Measurements from ENCODE around the gene PARN. TPM values are rescaled to one million over a fixed set of nuclear protein-coding genes. Genes with fewer than 3 reads are reported as not detected.

Gene PARN
- total and polyA plus RNA-seq, 2 experiments from 2014 or later, result 32.5 to 61.3 TPM

DNA sequence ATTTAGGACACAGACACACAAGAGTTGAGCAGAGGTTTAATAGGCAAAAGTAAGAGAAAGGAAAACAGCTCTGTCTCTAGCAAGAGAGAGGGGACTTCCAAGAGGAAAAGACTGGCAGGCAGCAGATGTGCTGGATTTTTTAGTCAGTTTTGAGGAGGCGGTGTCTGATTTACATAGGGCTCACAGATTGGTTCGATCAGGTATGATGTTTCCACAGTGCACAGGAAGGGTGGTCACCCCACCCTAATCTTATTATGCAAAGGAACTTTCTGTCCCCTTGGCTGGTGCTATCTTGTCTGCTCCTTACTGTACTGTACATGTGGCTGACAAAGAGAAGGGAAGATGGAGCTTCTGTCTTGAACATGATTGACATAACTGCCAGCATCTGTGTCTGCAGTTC is 28.0 kb upstream of the PARN start:
- H3K9me2 ChIP-seq (ENCODE audit: insufficient read depth), result no peaks in the 10 kb centered on the region
- H3K9me3 Mint-ChIP-seq, result no peaks in the 10 kb centered on the region
- no peak overlapping the region for H3K4me3 ChIP-seq
- peaks cover 55% of the 10 kb centered on the region for H3K36me3 Mint-ChIP-seq (ENCODE audit: low read depth)
- H3K27ac ChIP-seq (ENCODE audit: low read depth), result no peak overlapping the region
- H3K79me2 ChIP-seq (replicated peaks; ENCODE audit: insufficient read depth), result no peaks in the 10 kb centered on the region
- H3K36me3 ChIP-seq (ENCODE audit: insufficient read depth), result peaks cover 48% of the 10 kb centered on the region
- H3K27ac Mint-ChIP-seq, result no peak overlapping the region; the same call in 1 of the 2 replicates
- 0 out of 2 replicates have a peak, but pooled peaks cover 6% of the 10 kb centered on the region for H4K20me1 ChIP-seq (replicated peaks; ENCODE audit: insufficient read depth)
- no peaks in the 10 kb centered on the region for H3K27me3 ChIP-seq (ENCODE audit: insufficient read depth)
- no peaks in the 10 kb centered on the region for H3K4me1 ChIP-seq (ENCODE audit: insufficient read depth)
- H3K27me3 Mint-ChIP-seq (ENCODE audit: insufficient read depth, low read depth, poor library complexity), result no peaks in the 10 kb centered on the region
- no peak overlapping the region for H3K4me3 Mint-ChIP-seq
- no peak for ATAC-seq
- no peaks in the 10 kb centered on the region for H3K4me1 Mint-ChIP-seq
- no peak overlapping the region for H2AFZ ChIP-seq
- H3F3A ChIP-seq (replicated peaks; ENCODE audit: low read depth), result no peaks in the 10 kb centered on the region
- no peak for TF ChIP-seq CREB1 (CRISPR knock-in tag; IDR thresholded peaks at IDR 0.05; ENCODE audit: low read depth)
- TF ChIP-seq, protein P1, sequence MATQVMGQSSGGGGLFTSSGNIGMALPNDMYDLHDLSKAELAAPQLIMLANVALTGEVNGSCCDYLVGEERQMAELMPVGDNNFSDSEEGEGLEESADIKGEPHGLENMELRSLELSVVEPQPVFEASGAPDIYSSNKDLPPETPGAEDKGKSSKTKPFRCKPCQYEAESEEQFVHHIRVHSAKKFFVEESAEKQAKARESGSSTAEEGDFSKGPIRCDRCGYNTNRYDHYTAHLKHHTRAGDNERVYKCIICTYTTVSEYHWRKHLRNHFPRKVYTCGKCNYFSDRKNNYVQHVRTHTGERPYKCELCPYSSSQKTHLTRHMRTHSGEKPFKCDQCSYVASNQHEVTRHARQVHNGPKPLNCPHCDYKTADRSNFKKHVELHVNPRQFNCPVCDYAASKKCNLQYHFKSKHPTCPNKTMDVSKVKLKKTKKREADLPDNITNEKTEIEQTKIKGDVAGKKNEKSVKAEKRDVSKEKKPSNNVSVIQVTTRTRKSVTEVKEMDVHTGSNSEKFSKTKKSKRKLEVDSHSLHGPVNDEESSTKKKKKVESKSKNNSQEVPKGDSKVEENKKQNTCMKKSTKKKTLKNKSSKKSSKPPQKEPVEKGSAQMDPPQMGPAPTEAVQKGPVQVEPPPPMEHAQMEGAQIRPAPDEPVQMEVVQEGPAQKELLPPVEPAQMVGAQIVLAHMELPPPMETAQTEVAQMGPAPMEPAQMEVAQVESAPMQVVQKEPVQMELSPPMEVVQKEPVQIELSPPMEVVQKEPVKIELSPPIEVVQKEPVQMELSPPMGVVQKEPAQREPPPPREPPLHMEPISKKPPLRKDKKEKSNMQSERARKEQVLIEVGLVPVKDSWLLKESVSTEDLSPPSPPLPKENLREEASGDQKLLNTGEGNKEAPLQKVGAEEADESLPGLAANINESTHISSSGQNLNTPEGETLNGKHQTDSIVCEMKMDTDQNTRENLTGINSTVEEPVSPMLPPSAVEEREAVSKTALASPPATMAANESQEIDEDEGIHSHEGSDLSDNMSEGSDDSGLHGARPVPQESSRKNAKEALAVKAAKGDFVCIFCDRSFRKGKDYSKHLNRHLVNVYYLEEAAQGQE (IDR thresholded peaks at IDR 0.05; ENCODE audit: unreplicated experiment), result no peak
- DNase-seq (ENCODE audit: low spot score), result no peak
- H3K4me2 ChIP-seq, result no peak overlapping the region

DNA sequence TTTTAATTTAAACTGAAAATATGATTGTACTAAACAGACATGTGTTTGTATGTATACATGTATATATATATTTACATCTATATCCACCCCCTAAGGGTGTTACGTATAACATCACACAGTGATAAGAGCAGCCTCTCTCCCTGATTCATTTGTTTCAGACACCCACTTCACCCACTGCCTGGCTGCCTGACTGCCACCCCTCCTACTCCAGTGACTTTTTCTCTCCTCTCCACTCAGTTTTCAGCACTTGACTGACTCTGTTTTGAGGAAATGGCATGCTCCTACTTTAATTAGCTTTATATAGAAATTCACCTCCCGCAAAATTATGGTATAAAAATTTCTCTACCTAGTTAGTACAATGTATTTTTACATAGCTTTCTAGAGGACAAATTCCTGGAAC is 22.7 kb upstream of the PARN start:
- Mint-ChIP-seq H3K9me3 (no peaks in the 10 kb centered on the region), H3K4me1 (no peaks in the 10 kb centered on the region), H3K27ac (no peak overlapping the region), H3K36me3 (ENCODE audit: low read depth) (peaks cover 63% of the 10 kb centered on the region), H3K27me3 (ENCODE audit: insufficient read depth, low read depth, poor library complexity) (no peaks in the 10 kb centered on the region), H3K4me3 (no peak overlapping the region)
- 0 out of 2 replicates have a peak, but pooled peaks cover 2% of the 10 kb centered on the region for H3F3A ChIP-seq (replicated peaks; ENCODE audit: low read depth)
- peaks cover 12% of the 10 kb centered on the region for H3K79me2 ChIP-seq (replicated peaks; ENCODE audit: insufficient read depth)
- no peak overlapping the region for H3K4me3 ChIP-seq
- no peaks in the 10 kb centered on the region for H3K27me3 ChIP-seq (ENCODE audit: insufficient read depth)
- H2AFZ ChIP-seq, result no peak overlapping the region
- peaks cover 16% of the 10 kb centered on the region for H4K20me1 ChIP-seq (replicated peaks; ENCODE audit: insufficient read depth)
- ATAC-seq (no peak), DNase-seq (ENCODE audit: low spot score) (no peak)
- no peaks in the 10 kb centered on the region for H3K9me2 ChIP-seq (ENCODE audit: insufficient read depth)
- peaks cover 68% of the 10 kb centered on the region for H3K36me3 ChIP-seq (ENCODE audit: insufficient read depth)
- H3K4me1 ChIP-seq (ENCODE audit: insufficient read depth), result no peaks in the 10 kb centered on the region
- no peak overlapping the region for H3K27ac ChIP-seq (ENCODE audit: low read depth)
- H3K4me2 ChIP-seq, result no peak overlapping the region
- TF ChIP-seq JUNB (IDR thresholded peaks at IDR 0.05; ENCODE audit: unreplicated experiment), result no peak
- TF ChIP-seq, protein P2, sequence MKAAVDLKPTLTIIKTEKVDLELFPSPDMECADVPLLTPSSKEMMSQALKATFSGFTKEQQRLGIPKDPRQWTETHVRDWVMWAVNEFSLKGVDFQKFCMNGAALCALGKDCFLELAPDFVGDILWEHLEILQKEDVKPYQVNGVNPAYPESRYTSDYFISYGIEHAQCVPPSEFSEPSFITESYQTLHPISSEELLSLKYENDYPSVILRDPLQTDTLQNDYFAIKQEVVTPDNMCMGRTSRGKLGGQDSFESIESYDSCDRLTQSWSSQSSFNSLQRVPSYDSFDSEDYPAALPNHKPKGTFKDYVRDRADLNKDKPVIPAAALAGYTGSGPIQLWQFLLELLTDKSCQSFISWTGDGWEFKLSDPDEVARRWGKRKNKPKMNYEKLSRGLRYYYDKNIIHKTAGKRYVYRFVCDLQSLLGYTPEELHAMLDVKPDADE (IDR thresholded peaks at IDR 0.05), result no peak
- no peak for TF ChIP-seq POLR2AphosphoS5 (IDR thresholded peaks at IDR 0.05; ENCODE audit: low read depth)
- TF ChIP-seq, protein P3, sequence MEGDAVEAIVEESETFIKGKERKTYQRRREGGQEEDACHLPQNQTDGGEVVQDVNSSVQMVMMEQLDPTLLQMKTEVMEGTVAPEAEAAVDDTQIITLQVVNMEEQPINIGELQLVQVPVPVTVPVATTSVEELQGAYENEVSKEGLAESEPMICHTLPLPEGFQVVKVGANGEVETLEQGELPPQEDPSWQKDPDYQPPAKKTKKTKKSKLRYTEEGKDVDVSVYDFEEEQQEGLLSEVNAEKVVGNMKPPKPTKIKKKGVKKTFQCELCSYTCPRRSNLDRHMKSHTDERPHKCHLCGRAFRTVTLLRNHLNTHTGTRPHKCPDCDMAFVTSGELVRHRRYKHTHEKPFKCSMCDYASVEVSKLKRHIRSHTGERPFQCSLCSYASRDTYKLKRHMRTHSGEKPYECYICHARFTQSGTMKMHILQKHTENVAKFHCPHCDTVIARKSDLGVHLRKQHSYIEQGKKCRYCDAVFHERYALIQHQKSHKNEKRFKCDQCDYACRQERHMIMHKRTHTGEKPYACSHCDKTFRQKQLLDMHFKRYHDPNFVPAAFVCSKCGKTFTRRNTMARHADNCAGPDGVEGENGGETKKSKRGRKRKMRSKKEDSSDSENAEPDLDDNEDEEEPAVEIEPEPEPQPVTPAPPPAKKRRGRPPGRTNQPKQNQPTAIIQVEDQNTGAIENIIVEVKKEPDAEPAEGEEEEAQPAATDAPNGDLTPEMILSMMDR (conservative IDR thresholded peaks at IDR 0.05; ENCODE audit: low read depth in 2 of 2), result no peak
- TF ChIP-seq, protein P4, sequence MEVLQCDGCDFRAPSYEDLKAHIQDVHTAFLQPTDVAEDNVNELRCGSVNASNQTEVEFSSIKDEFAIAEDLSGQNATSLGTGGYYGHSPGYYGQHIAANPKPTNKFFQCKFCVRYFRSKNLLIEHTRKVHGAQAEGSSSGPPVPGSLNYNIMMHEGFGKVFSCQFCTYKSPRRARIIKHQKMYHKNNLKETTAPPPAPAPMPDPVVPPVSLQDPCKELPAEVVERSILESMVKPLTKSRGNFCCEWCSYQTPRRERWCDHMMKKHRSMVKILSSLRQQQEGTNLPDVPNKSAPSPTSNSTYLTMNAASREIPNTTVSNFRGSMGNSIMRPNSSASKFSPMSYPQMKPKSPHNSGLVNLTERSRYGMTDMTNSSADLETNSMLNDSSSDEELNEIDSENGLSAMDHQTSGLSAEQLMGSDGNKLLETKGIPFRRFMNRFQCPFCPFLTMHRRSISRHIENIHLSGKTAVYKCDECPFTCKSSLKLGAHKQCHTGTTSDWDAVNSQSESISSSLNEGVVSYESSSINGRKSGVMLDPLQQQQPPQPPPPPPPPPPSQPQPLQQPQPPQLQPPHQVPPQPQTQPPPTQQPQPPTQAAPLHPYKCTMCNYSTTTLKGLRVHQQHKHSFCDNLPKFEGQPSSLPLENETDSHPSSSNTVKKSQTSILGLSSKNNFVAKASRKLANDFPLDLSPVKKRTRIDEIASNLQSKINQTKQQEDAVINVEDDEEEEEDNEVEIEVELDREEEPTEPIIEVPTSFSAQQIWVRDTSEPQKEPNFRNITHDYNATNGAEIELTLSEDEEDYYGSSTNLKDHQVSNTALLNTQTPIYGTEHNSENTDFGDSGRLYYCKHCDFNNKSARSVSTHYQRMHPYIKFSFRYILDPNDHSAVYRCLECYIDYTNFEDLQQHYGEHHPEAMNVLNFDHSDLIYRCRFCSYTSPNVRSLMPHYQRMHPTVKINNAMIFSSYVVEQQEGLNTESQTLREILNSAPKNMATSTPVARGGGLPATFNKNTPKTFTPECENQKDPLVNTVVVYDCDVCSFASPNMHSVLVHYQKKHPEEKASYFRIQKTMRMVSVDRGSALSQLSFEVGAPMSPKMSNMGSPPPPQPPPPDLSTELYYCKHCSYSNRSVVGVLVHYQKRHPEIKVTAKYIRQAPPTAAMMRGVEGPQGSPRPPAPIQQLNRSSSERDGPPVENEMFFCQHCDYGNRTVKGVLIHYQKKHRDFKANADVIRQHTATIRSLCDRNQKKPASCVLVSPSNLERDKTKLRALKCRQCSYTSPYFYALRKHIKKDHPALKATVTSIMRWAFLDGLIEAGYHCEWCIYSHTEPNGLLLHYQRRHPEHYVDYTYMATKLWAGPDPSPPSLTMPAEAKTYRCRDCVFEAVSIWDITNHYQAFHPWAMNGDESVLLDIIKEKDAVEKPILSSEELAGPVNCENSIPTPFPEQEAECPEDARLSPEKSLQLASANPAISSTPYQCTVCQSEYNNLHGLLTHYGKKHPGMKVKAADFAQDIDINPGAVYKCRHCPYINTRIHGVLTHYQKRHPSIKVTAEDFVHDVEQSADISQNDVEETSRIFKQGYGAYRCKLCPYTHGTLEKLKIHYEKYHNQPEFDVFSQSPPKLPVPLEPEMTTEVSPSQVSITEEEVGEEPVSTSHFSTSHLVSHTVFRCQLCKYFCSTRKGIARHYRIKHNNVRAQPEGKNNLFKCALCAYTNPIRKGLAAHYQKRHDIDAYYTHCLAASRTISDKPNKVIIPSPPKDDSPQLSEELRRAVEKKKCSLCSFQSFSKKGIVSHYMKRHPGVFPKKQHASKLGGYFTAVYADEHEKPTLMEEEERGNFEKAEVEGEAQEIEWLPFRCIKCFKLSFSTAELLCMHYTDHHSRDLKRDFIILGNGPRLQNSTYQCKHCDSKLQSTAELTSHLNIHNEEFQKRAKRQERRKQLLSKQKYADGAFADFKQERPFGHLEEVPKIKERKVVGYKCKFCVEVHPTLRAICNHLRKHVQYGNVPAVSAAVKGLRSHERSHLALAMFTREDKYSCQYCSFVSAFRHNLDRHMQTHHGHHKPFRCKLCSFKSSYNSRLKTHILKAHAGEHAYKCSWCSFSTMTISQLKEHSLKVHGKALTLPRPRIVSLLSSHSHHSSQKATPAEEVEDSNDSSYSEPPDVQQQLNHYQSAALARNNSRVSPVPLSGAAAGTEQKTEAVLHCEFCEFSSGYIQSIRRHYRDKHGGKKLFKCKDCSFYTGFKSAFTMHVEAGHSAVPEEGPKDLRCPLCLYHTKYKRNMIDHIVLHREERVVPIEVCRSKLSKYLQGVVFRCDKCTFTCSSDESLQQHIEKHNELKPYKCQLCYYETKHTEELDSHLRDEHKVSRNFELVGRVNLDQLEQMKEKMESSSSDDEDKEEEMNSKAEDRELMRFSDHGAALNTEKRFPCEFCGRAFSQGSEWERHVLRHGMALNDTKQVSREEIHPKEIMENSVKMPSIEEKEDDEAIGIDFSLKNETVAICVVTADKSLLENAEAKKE (CRISPR knock-in tag; IDR thresholded peaks at IDR 0.05), result no peak

All from GM23338 (cell line).